Neuronal stem cell (in vitro differentiated cells): ENCODE results near the gene XRRA1.
"Not testable (repeated sequence)": the region's sequence is repeated elsewhere in the genome, so short reads cannot be mapped to it uniquely, and the experiment has no call there.

ENCODE experiments used
- DNase-seq: peaks from one replicate; pipeline ENCODE4 v3.0.0-alpha.2; 2013; ENCODE audit warnings: low spot score
- H2AFZ ChIP-seq: one replicate; pipeline ENCODE4 v1.6.1; 2013; ENCODE audit warnings: mild to moderate bottlenecking, low read length, inconsistent platforms
- H2AK5ac ChIP-seq: 2 replicates; pipeline ENCODE4 v1.6.1; 2013; ENCODE audit warnings: low read depth, mild to moderate bottlenecking, inconsistent platforms, low read length, moderate library complexity, mixed read lengths
- H2BK120ac ChIP-seq: 2 replicates; pipeline ENCODE4 v1.6.1; 2013; ENCODE audit warnings: low read depth, mild to moderate bottlenecking, inconsistent platforms, low read length, moderate library complexity, mixed read lengths
- H2BK12ac ChIP-seq: one replicate; pipeline ENCODE4 v1.6.1; 2013; ENCODE audit warnings: low read length, inconsistent platforms
- H2BK15ac ChIP-seq: 2 replicates; pipeline ENCODE4 v1.6.1; 2013; ENCODE audit warnings: mild to moderate bottlenecking, low read length, inconsistent platforms, mixed read lengths
- H2BK5ac ChIP-seq: one replicate; pipeline ENCODE4 v1.6.1; 2013; ENCODE audit warnings: inconsistent platforms, mild to moderate bottlenecking, low read length, moderate library complexity
- H3K14ac ChIP-seq: one replicate; pipeline ENCODE4 v1.6.1; 2013; ENCODE audit warnings: low read length, inconsistent platforms
- H3K18ac ChIP-seq: 2 replicates; pipeline ENCODE4 v1.6.1; 2013; ENCODE audit warnings: low read length, inconsistent platforms
- H3K23ac ChIP-seq: 2 replicates; pipeline ENCODE4 v1.6.1; 2013; ENCODE audit warnings: low read depth, mild to moderate bottlenecking, mixed read lengths, low read length, inconsistent platforms; ENCODE audit not compliant: poor library complexity
- H3K27ac ChIP-seq: replicated peaks from 3 replicates; pipeline ENCODE4 v1.5.1; 2013; ENCODE audit warnings: low read length, inconsistent platforms
- H3K27me3 ChIP-seq, 3 experiments: 2 replicates each; pipeline ENCODE4 v1.6.1; 2013; ENCODE audit warnings: low read length in 3 of 3, mild to moderate bottlenecking in 2 of 3, inconsistent platforms in 1 of 3, low read depth in 1 of 3, mixed read lengths in 1 of 3, moderate library complexity in 1 of 3; ENCODE audit not compliant: control insufficient read depth in 3 of 3, insufficient read depth in 3 of 3
- H3K36me3 ChIP-seq, 2 donors: replicated peaks in 1 of 2; 2 replicates each; pipeline ENCODE4 v1.6.1; 2013; ENCODE audit warnings: low read length in 2 of 2; ENCODE audit not compliant: control insufficient read depth in 2 of 2, insufficient read depth in 2 of 2
- H3K4ac ChIP-seq: 2 replicates; pipeline ENCODE4 v1.6.1; 2013; ENCODE audit warnings: inconsistent platforms, mild to moderate bottlenecking, low read length, moderate library complexity
- H3K4me1 ChIP-seq, 2 donors: 1 replicate in 1 of 2; 2 replicates in 1 of 2; pipeline ENCODE4 v1.6.1; 2013; ENCODE audit warnings: low read length in 2 of 2, low read depth in 1 of 2; ENCODE audit not compliant: control insufficient read depth in 2 of 2, insufficient read depth in 1 of 2
- H3K4me2 ChIP-seq: one replicate; pipeline ENCODE4 v1.6.1; 2013; ENCODE audit warnings: mild to moderate bottlenecking, low read length, inconsistent platforms; ENCODE audit not compliant: insufficient read depth, poor library complexity, severe bottlenecking
- H3K4me3 ChIP-seq, 2 donors: 2 replicates each; pipeline ENCODE4 v1.5.1; 2013; ENCODE audit warnings: low read length in 2 of 2, mild to moderate bottlenecking in 2 of 2, inconsistent platforms in 1 of 2, moderate library complexity in 1 of 2
- H3K79me1 ChIP-seq: one replicate; pipeline ENCODE4 v1.6.1; 2013; ENCODE audit warnings: low read depth, mild to moderate bottlenecking, inconsistent platforms, low read length, moderate library complexity
- H3K9ac ChIP-seq: one replicate; pipeline ENCODE4 v1.6.1; 2013; ENCODE audit warnings: mild to moderate bottlenecking, low read depth, low read length, inconsistent platforms; ENCODE audit not compliant: poor library complexity
- H3K9me3 ChIP-seq, 2 donors: replicated peaks in 1 of 2; 2 replicates each; pipeline versions ENCODE3 to v1.6.1; 2013; ENCODE audit warnings: low read length in 2 of 2, mild to moderate bottlenecking in 2 of 2, inconsistent platforms in 1 of 2, low read depth in 1 of 2, mixed read lengths in 1 of 2, moderate library complexity in 1 of 2; ENCODE audit not compliant: control insufficient read depth in 2 of 2, insufficient read depth in 1 of 2
- H4K8ac ChIP-seq: one replicate; pipeline ENCODE4 v1.6.1; 2013; ENCODE audit warnings: low read depth, mild to moderate bottlenecking, inconsistent platforms, low read length, moderate library complexity
- H4K91ac ChIP-seq: one replicate; pipeline ENCODE4 v1.6.1; 2013; ENCODE audit warnings: low read length, low read depth, mild to moderate bottlenecking, inconsistent platforms; ENCODE audit not compliant: poor library complexity
- WGBS, 2 donors: extraction: QIAGEN DNeasy Blood & Tissue Kit; methylation state at CpG; one replicate each; pipeline ENCODE4 v1.1.7; 2013; ENCODE audit warnings: missing lambda C conversion rate in 2 of 2, mixed read lengths in 1 of 2; ENCODE audit not compliant: insufficient read length in 2 of 2, insufficient replicate concordance in 1 of 2; ENCODE audit errors: extremely low coverage in 2 of 2; 5-methylcytosine and 5-hydroxymethylcytosine counted together

Gene XRRA1

GRCh38 chr11:74971424-74971823, 22.5 kb upstream of the XRRA1 start:
- H3K79me1 ChIP-seq: no peaks in the 10 kb centered on the region
- no peak overlapping the region for H2BK120ac ChIP-seq
- H3K36me3 ChIP-seq: peaks cover 13 to 95% of the 10 kb centered on the region in 2 donors
- H3K9ac ChIP-seq: no peak overlapping the region
- no peak overlapping the region for H2AFZ ChIP-seq
- no peaks in the 10 kb centered on the region for H3K9me3 ChIP-seq
- H3K4me3 ChIP-seq: no peak overlapping the region
- no peak overlapping the region for H2BK12ac ChIP-seq
- H3K23ac ChIP-seq: no peak overlapping the region
- no peak overlapping the region for H3K18ac ChIP-seq
- H3K4me1 ChIP-seq: no peaks in the 10 kb centered on the region
- no peak overlapping the region for H3K4ac ChIP-seq
- H2BK15ac ChIP-seq: no peak overlapping the region
- no peak overlapping the region for H3K27ac ChIP-seq
- H3K4me2 ChIP-seq: no peak overlapping the region
- H3K27me3 ChIP-seq: no peaks in the 10 kb centered on the region
- H2BK5ac ChIP-seq: no peak overlapping the region
- H4K8ac ChIP-seq: no peak overlapping the region
- no peak for DNase-seq
- no CpG with 5 or more reads among the region's 6 CpGs for WGBS, 2 donors
- H2AK5ac ChIP-seq: no peak overlapping the region
- H3K14ac ChIP-seq: no peak overlapping the region
- H4K91ac ChIP-seq: no peak overlapping the region

- Histone ChIP-seq H4K8ac (no peak overlapping the region), H2BK15ac (no peak overlapping the region), H3K79me1 (no peaks in the 10 kb centered on the region), H3K27me3 (no peaks in the 10 kb centered on the region), H3K4me3 (no peak overlapping the region), H2AFZ (no peak overlapping the region), H3K23ac (no peak overlapping the region), H3K4me1 (no peaks in the 10 kb centered on the region), H3K9me3 (no peaks in the 10 kb centered on the region), H2BK12ac (no peak overlapping the region), H3K4ac (no peak overlapping the region), H3K18ac (no peak overlapping the region), H2AK5ac (no peak overlapping the region), H3K27ac (no peak overlapping the region), H2BK120ac (no peak overlapping the region), H3K4me2 (no peak overlapping the region), H3K9ac (no peak overlapping the region), H2BK5ac (no peak overlapping the region), H4K91ac (no peak overlapping the region), H3K14ac (no peak overlapping the region), H3K36me3 (peaks cover 14 to 95% of the 10 kb centered on the region in 2 donors)
- DNase-seq: no peak
- no CpG with 5 or more reads among the region's 1 CpG for WGBS, 2 donors
These were observed 22.0 kb upstream of the XRRA1 start for GRCh38 chr11:74970852-74971395.

- no peak overlapping the region for H3K4me3 ChIP-seq
- H3K79me1 ChIP-seq: peaks cover 1% of the 10 kb centered on the region
- no peak overlapping the region for H3K9ac ChIP-seq
- no CpG with 5 or more reads among the region's 5 CpGs for WGBS, 2 donors
- H2BK15ac ChIP-seq: no peak overlapping the region
- H3K27me3 ChIP-seq: no peaks in the 10 kb centered on the region
- H3K4me2 ChIP-seq: no peak overlapping the region
- H2BK12ac ChIP-seq: no peak overlapping the region
- H3K18ac ChIP-seq: no peak overlapping the region
- no peak overlapping the region for H3K4ac ChIP-seq
- H3K14ac ChIP-seq: no peak overlapping the region
- no peak overlapping the region for H3K23ac ChIP-seq
- H3K27ac ChIP-seq: no peak overlapping the region
- H2AK5ac ChIP-seq: no peak overlapping the region
- H3K36me3 ChIP-seq: peaks cover 7 to 98% of the 10 kb centered on the region in 2 donors
- DNase-seq: no peak
- no peak overlapping the region for H2AFZ ChIP-seq
- H2BK120ac ChIP-seq: no peak overlapping the region
- no peaks in the 10 kb centered on the region for H3K4me1 ChIP-seq
- H2BK5ac ChIP-seq: no peak overlapping the region
- no peaks in the 10 kb centered on the region for H3K9me3 ChIP-seq
- no peak overlapping the region for H4K8ac ChIP-seq
- H4K91ac ChIP-seq: no peak overlapping the region
These were observed 17.8 kb upstream of the XRRA1 start for GRCh38 chr11:74966651-74967050.

GRCh38 chr11:74960128-74960527, 11.2 kb upstream of the XRRA1 start:
- not testable (repeated sequence) for H2BK15ac ChIP-seq, H3K4me1 ChIP-seq, H2AK5ac ChIP-seq, H3K9ac ChIP-seq, H3K27me3 ChIP-seq, DNase-seq, H3K4me2 ChIP-seq, H3K27ac ChIP-seq, H2BK120ac ChIP-seq, H3K18ac ChIP-seq, H4K8ac ChIP-seq, H3K23ac ChIP-seq, H3K14ac ChIP-seq, H2AFZ ChIP-seq, H2BK12ac ChIP-seq, H3K4me3 ChIP-seq, H2BK5ac ChIP-seq, H3K4ac ChIP-seq, H3K79me1 ChIP-seq, H3K9me3 ChIP-seq, H4K91ac ChIP-seq
- H3K36me3 ChIP-seq: peaks cover 4 to 76% of the 10 kb centered on the region in 2 donors
- WGBS, 2 donors: no CpG with 5 or more reads among the region's 6 CpGs
